GM12878 (cell line): Measurements from ENCODE around the gene GPC6. TPM values are rescaled to one million over a fixed set of nuclear protein-coding genes. Genes with fewer than 3 reads are reported as not detected.

Experiments
- ATAC-seq: fragments of 200-7000 bp; cut with Tn5 transposase; 3 replicates; pipeline ENCODE4 v1.9.1; 2020; ENCODE audit warnings: mild to moderate bottlenecking, moderate library complexity
- BruUV-seq: library from RNA; stranded (reverse); fragments of 400-500 nt; replicated peaks from 2 replicates; lab custom pipeline; 2021; lab: Mats Ljungman, UMichigan
- CTCF ChIA-PET: fragments of 300-600 bp; sonication (Branson Sonifier 250); formaldehyde crosslinking; extraction: SDS; loops from one replicate; lab custom pipeline; 2021; ENCODE audit warnings: inconsistent platforms; lab: Yijun Ruan, JAX
- POLR2A ChIA-PET: fragments of 350-600 bp; formaldehyde crosslinking; extraction: SDS; loops from one replicate; lab custom pipeline; 2021; ENCODE audit warnings: inconsistent platforms; lab: Charles Lee
- RAD21 ChIA-PET: fragments of 300-600 bp; sonication (Branson Sonifier 250); formaldehyde crosslinking; loops from one replicate; lab custom pipeline; 2023; ENCODE audit warnings: antibody characterized with exemption; ENCODE audit not compliant: unreplicated experiment; lab: Charles Lee
- SMC1A ChIA-PET: fragments of 300-600 bp; sonication (Branson Sonifier 250); formaldehyde crosslinking; loops from one replicate; lab custom pipeline; 2023; ENCODE audit not compliant: unreplicated experiment, uncharacterized antibody; lab: Charles Lee
- DNase-seq: peaks from one replicate; pipeline ENCODE4 v3.0.0-alpha.2; 2011; ENCODE audit warnings: low read depth, low spot score
- FAIRE-seq: peaks from 3 replicates; lab custom pipeline; 2011; peaks lifted over from hg19 to GRCh38; lab: Jason Lieb, UNC
- H2AFZ ChIP-seq: 2 replicates; pipeline ENCODE4 v1.6.0; 2011; ENCODE audit warnings: low read depth, low read length, control low read depth; ENCODE audit not compliant: control insufficient read depth
- H3K27ac ChIP-seq: 2 replicates; pipeline ENCODE4 v1.5.1; 2011; ENCODE audit warnings: control low read depth; ENCODE audit not compliant: control insufficient read depth, insufficient read depth
- H3K27me3 ChIP-seq, 2 experiments: replicated peaks in 1 of 2; 2 replicates each; pipeline versions ENCODE4 v1.6.0 to v1.6.1; 2011; ENCODE audit warnings: low read length in 1 of 2; ENCODE audit not compliant: control insufficient read depth in 2 of 2, insufficient read depth in 2 of 2
- H3K36me3 ChIP-seq, 2 experiments: 2 replicates each; pipeline ENCODE4 v1.5.1; 2011; ENCODE audit warnings: low read length in 1 of 2; ENCODE audit not compliant: control insufficient read depth in 2 of 2, insufficient read depth in 2 of 2
- H3K4me1 ChIP-seq: 2 replicates; pipeline ENCODE4 v1.6.1; 2011; ENCODE audit warnings: mild to moderate bottlenecking, low read length, moderate library complexity, mixed read lengths; ENCODE audit not compliant: control insufficient read depth, insufficient read depth
- H3K4me2 ChIP-seq: 2 replicates; pipeline ENCODE4 v1.6.0; 2011; ENCODE audit warnings: control low read depth; ENCODE audit not compliant: control insufficient read depth, insufficient read depth
- H3K4me3 ChIP-seq: fragments of 200-600 bp; sonication (generic); 2 replicates; pipeline ENCODE4 v1.5.1; 2016
- H3K79me2 ChIP-seq: 2 replicates; pipeline ENCODE4 v1.6.0; 2011; ENCODE audit warnings: low read length; ENCODE audit not compliant: control insufficient read depth, insufficient read depth
- H3K9ac ChIP-seq: 2 replicates; pipeline ENCODE4 v1.8.0; 2011; ENCODE audit warnings: low read length, control low read depth, mixed read lengths; ENCODE audit not compliant: control insufficient read depth, insufficient read depth
- H3K9me3 ChIP-seq: replicated peaks from 3 replicates; pipeline ENCODE4 v1.5.1; 2011; ENCODE audit warnings: mild to moderate bottlenecking, low read length; ENCODE audit not compliant: control insufficient read depth, insufficient read depth
- H4K20me1 ChIP-seq: 2 replicates; pipeline ENCODE4 v1.6.0; 2011; ENCODE audit not compliant: control insufficient read depth, insufficient read depth
- ATF7 ChIP-seq: fragments of 450-650 bp; IDR thresholded peaks from 2 replicates; pipeline ENCODE4 v1.6.1; 2016; ENCODE audit warnings: low read depth, mild to moderate bottlenecking
- LARP7 ChIP-seq: fragments of 450-650 bp; IDR thresholded peaks from 2 replicates; pipeline ENCODE4 v1.6.1; 2017; ENCODE audit warnings: mild to moderate bottlenecking
- ZNF274 ChIP-seq: IDR thresholded peaks from one replicate; pipeline ENCODE4 v1.8.0; 2011; ENCODE audit not compliant: insufficient read length, insufficient read depth
- ZSCAN29 ChIP-seq: fragments of 450-650 bp; IDR thresholded peaks from 2 replicates; pipeline ENCODE4 v1.6.1; 2017; ENCODE audit warnings: mild to moderate bottlenecking, moderate library complexity
- ZZZ3 ChIP-seq: IDR thresholded peaks from 2 replicates; pipeline ENCODE4 v1.6.1; 2011; ENCODE audit warnings: low read depth; ENCODE audit not compliant: control insufficient read depth, insufficient read length
- WGBS: methylation state at CpG from one replicate; pipeline ENCODE4 v1.1.6; 2016; ENCODE audit warnings: low lambda C conversion rate; ENCODE audit not compliant: insufficient replicate concordance, insufficient coverage; ENCODE audit errors: missing lambda C conversion rate; 5-methylcytosine and 5-hydroxymethylcytosine counted together
- in situ Hi-C: fragments of 300-500 bp; cut with MboI; formaldehyde crosslinking; loops from 9 replicates; pipeline ENCODE4 v1.14.3; 2018; ENCODE audit warnings: mixed read lengths
- intact Hi-C: fragments of 100-400 bp; cut with micrococcal nuclease; formaldehyde crosslinking; loops from one replicate; pipeline ENCODE4 v1.14.2; 2022; ENCODE audit not compliant: unreplicated experiment
- polyA plus RNA-seq, 11 experiments: library from polyadenylated mRNA; depleted of rRNA in 4 of 11; unstranded in 6 of 11; stranded (reverse) in 5 of 11; fragments of >200 nt; fragmentation: Nextera tagmentation in 4 of 11; fragmentation: Illumina TruSeq in 1 of 11; extraction: Ambion mirVana in 4 of 11; extraction: Trizol in 1 of 11; gene quantifications; 1 replicate in 1 of 11; 2 replicates in 10 of 11; pipeline versions ENCODE4 v1.2.1 to v1.2.3, GENCODE V29; 2011 to 2016; ENCODE audit warnings: inconsistent platforms in 2 of 11, missing spikeins in 2 of 11, low read depth in 1 of 11
- total RNA-seq, 4 experiments: library from RNA; depleted of rRNA in 3 of 4; stranded (reverse); fragments of >200 nt in 3 of 4; fragmentation: Illumina TruSeq in 1 of 4; extraction: Trizol in 1 of 4; gene quantifications; 2 replicates each; pipeline versions ENCODE4 v1.2.1 to v1.2.3, GENCODE V29; 2013 to 2021
- TF ChIP-seq, protein P1 (sequence below): fragments of 450-650 bp; IDR thresholded peaks from 2 replicates; pipeline ENCODE4 v1.6.1; 2017; ENCODE audit warnings: mild to moderate bottlenecking

Gene GPC6
- total and polyA plus RNA-seq, 10 of the 15 experiments (the other 5 are each of a cell fraction or from before 2014, with no cell fraction given) = 0.03 to 0.04 (median 0.03) TPM; not detected in 7

DNA sequence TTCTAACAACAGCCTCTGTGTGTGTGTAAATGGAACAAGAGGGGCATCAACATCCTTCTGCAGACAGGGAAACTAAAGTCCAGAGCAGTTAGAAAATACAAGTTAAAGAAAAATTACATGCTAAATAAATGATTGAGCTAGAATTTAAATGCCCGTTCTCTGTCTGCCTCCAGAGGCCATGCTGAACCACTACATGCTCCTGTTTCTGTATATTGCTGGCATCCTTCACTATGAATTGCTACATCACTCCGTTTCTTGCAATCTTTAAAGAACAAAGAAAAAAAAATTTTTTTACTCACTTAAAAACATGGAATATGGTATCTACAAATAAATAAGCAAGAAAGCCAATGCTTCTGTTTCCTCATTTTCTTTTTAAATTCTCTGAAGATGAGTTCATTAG, 1205.0 kb downstream of the GPC6 start:
- no peak overlapping the region for H3K27ac ChIP-seq
- H3K36me3 ChIP-seq = no peaks in the 10 kb centered on the region
- 38% methylated on average over 2 of the region's 2 CpGs for WGBS
- H3K4me1 ChIP-seq = no peaks in the 10 kb centered on the region
- no TSS peak for BruUV-seq
- H4K20me1 ChIP-seq = no peaks in the 10 kb centered on the region
- H2AFZ ChIP-seq = no peak overlapping the region
- TF ChIP-seq LARP7 (no peak), ATF7 (no peak), ZNF274 (no peak), ZZZ3 (no peak), ZSCAN29 (no peak)
- TF ChIP-seq, protein P1, sequence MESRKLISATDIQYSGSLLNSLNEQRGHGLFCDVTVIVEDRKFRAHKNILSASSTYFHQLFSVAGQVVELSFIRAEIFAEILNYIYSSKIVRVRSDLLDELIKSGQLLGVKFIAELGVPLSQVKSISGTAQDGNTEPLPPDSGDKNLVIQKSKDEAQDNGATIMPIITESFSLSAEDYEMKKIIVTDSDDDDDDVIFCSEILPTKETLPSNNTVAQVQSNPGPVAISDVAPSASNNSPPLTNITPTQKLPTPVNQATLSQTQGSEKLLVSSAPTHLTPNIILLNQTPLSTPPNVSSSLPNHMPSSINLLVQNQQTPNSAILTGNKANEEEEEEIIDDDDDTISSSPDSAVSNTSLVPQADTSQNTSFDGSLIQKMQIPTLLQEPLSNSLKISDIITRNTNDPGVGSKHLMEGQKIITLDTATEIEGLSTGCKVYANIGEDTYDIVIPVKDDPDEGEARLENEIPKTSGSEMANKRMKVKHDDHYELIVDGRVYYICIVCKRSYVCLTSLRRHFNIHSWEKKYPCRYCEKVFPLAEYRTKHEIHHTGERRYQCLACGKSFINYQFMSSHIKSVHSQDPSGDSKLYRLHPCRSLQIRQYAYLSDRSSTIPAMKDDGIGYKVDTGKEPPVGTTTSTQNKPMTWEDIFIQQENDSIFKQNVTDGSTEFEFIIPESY = no peak
- TF ChIP-seq, all 136 proteins: peak for 0
- ChIA-PET CTCF (interaction anchor here (11.7 kb wide), 1 partner anchor 187 kb away, joined by 288 read pairs; no protein-coding TSS in a partner anchor), RAD21 (no interaction called here), POLR2A (no interaction called here), SMC1A (interaction anchor here (7.7 kb wide), 1 partner anchor 186 kb away, joined by 153 read pairs; no protein-coding TSS in a partner anchor)
- no peak overlapping the region for H3K9ac ChIP-seq
- no peaks in the 10 kb centered on the region for H3K79me2 ChIP-seq
- no peak for FAIRE-seq
- H3K4me3 ChIP-seq = no peak overlapping the region
- no peak for DNase-seq
- H3K27me3 ChIP-seq = no peaks in the 10 kb centered on the region; a peak in 1 of 4 replicates
- no peak overlapping the region for H3K4me2 ChIP-seq
- in situ Hi-C loops = loop anchor here (25.0 kb wide), 1 partner anchor 981 kb away; no protein-coding TSS in a partner anchor
- intact Hi-C loops = no loop called here
- no peaks in the 10 kb centered on the region for H3K9me3 ChIP-seq
- ATAC-seq = no peak
